Stimulated activated CD8-positive, alpha-beta memory T cell treated with anti-CD3 and anti-CD28 coated beads, Interleukin-12 subunit alpha, Interleukin-12 subunit beta, amount 100 ng/mL, for 24 hours (primary cell): ENCODE data around the gene PITX2.

ENCODE experiments used
- DNase-seq: peaks from one replicate; pipeline ENCODE4 v3.0.0-alpha.2; 2020; ENCODE audit errors: extremely low read depth

PITX2 gene

GRCh38 chr4:110636680-110637407 is 14.0 kb upstream of the PITX2 start:
- DNase-seq = no peak

DNA sequence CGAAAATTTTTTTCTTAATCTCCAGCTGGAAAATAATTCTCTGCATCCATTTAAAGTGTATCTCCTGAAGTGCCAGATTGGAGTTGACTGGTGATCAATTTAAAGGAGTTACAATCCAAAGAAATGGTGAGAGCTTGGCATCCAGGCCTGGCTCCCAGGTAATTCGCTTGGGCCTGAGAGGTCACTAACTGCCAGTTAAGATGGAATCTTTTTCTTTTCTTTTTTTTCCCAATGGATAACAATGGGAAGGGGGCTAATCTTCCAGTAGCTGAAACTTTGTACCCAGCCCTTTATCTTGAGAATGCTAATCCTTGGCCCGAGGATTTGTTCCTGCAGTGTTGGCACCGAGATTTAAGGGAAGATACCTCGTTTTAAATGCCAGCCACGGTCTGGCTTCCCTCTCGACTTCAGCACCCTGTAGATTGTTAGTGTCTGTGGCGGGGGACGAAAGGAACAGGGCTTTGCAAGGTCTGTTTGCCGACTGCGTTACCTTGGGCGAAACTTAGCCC is 13.3 kb upstream of the PITX2 start:
- no peak for DNase-seq

DNA sequence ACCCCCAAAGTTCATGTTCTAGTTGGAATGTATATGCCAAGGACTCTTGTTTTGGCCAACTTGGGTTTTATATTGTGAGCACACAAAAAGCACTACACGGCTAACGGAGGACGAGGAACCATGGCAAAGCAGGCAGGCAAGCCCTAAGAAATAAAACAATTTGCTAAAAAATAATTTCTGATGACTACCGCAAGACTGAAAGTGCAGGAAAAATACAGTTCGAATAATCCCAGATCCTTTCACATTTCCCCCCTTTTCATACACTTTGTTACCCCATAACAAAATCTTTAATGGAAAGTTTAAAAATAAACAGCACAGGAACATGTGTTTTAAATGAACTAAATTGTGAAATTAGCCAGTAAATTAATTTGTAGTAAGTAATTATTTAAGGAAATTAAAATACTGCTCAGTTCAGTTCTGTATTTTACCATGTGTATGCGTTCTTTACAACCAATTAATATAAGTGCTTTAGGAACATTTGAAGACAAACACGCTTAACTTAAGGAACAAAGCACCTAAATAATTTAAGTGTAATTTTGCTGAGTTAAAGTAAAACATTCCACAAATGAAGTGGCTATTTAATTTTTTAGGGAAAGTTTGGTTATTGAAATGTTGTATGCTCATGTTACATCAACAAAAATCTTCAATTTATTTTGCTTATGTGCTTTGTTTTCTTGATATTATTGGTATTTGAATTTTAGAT is 12.4 kb upstream of the PITX2 start:
- no peak for DNase-seq

DNA sequence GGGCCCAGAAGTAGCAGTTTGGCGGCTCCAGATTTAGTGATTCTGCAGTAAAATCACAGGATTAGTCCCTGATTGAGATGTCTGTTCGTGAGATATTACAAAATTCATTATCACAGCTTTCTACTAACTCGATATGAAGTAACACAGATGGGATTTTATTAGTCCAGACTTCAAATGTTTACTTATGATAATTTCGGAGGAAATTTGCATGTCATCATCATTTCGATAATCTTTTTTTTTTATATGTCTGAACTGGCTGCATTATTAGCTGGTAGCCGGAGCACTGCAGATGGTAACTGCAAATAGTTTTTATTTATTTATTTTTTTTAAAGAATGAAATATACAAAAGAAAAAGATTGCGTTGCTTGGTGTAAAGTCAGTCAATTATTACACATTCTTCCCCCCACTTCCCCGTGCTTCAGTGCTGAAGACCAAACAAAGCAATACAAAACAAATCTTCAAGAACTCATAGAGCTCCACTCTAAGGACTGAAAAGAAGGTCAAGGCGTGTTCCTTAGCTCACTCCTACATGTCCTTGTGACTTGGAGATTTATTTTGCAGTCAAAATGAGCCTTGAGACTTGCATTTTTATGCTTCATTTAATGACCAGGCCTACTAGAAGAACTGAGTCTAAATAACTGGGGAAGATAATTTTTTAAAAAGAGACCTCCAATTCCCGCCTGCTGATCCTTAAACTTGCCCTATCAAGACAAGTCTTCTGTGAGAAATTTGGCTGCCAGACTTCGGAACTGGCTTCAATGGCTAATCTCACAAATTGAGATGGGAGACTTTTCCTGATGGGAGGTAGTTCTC is 11.7 kb upstream of the PITX2 start:
- DNase-seq = no peak

- DNase-seq = no peak
These were observed 10.8 kb upstream of the PITX2 start for GRCh38 chr4:110633358-110634341.

GRCh38 chr4:110632506-110633357 is 9.9 kb upstream of the PITX2 start:
- DNase-seq = no peak

DNA sequence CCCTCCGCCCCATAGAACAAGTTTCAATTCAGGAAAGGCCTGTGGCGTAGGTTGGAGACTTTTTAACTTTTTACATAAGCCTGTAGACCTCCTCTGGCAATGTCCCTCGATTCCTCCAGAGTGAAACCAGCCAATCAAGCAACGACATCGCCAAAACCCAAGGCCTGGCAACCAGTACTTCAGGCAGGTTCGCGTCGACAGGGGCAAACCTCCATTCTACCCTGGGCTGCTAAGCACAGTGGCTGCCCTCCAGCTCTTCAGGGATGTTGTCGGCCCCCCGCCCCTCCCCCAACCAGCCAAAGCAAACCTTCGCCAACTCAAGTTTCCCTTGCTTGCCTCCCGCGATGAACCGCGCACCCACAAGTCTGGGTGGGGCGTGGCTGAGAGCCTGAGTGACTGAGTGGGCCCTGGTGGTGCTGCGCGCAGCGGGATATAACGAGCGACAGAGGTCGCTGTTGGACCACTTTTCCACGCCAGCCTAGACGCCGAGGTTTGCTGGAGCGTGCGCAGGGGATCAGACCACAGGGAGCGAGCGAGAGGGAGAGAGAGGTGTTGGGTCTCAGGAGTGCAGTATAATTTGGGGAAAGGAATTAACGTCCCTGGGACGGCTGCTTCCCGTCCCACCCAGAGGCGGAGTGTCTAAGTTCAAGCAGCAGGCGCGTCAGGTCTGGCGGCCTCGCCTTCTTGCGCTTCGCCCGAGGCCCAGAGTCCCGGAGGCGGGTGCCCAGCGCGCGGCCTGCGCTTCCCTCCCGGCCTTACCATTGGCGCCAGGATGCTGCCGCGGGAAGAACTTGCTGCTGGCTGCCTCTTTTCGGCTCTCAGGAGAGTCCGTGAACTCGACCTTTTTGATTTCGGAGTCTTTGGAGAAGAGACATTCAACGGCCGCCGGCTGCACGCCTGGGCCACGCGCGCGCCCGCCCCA is 9.0 kb upstream of the PITX2 start:
- DNase-seq = no peak

DNA sequence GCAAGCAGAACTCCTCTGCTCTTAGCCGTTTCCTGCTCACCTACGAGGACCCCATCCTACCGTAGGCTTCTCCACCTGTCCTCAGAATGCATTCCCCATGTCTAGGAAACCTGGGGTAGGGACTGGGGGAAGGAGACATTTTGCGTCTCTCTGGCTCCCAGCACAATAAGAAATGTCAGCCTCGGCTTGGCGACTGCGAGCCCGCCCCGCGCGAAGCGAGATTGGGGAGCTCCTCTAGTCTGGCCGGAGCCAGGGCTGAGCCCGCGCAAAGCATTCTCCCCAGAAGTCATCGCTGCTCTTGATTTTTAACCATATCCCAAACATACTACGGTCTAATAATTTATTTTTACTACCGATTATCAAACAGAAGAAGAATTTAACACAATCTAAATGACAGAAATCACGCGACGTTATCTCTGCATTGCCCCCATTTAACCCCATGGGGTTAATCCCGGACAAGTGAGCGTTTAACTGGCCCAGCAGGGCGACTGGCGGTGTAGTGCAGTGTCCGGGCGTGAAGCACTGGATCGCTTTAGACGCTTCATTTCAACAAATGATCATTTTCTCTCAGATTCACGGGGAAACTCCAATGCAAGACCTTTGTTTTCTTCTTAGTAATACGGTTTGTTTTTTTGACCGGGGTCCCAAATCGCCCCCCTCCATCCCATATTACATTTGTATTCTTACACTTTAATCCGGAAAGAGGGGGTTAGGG is 8.0 kb upstream of the PITX2 start:
- no peak for DNase-seq

GRCh38 chr4:110629780-110630687 is 7.2 kb upstream of the PITX2 start:
- DNase-seq = no peak

GRCh38 chr4:110629214-110629754 is 6.4 kb upstream of the PITX2 start:
- no peak for DNase-seq

DNA sequence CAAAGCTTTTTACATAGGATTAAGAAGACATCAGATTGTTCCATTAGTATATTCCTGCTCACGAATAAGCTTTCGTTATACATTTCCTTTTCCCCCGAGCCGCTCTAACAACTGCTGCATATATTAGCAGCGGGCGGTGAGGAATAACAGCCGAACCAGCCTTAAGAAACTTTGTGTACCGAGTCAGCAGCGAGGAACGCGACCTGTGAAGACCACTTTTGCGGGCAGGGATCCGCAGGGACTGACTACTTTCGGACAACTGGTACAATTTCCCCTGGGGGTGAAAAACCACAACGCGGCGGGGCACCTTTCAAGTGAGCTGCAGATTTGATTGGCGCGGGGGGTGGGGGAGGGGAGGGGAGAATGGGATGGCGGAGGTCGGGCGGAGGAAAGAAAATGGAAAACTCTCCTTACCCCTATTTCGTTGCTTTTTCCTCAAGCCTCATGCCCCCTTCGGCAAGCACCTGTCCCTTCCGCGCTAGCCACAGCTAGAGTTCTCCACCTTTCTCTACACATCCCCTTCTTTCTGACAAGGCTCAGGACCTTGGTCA is 5.9 kb upstream of the PITX2 start:
- DNase-seq = no peak

DNA sequence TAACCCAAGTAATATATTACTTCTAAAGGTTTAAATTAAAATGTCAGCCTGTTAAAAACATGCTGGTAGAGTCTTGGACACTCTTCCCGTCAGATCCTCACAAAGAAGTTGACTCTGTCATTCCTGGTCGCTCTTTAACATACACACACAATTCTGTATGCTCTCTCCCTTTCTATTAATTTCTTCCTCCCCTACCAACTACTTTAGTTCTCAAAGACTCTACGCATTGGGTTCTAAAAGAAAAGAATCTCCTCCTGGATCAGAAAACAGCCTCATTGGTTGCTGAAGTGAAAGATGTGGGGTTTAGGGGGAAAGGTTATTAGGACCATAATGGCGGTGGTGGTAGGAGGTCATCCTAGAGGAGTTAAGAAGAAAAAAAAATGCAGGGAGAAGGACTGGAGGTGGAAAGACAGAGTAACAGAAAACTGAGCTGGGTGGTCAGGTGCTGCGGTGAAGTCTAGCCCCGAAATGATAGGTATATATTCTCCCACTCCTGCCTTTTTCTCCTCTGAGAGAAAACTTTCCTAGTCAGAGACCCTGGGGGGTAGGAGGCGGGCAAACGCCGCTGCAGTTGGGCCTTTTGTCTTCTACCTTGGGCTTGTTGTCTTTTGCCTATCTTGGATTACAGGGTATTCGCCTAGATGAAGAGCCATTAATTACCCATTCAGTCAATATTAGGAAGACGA is 5.2 kb upstream of the PITX2 start:
- DNase-seq = no peak

DNA sequence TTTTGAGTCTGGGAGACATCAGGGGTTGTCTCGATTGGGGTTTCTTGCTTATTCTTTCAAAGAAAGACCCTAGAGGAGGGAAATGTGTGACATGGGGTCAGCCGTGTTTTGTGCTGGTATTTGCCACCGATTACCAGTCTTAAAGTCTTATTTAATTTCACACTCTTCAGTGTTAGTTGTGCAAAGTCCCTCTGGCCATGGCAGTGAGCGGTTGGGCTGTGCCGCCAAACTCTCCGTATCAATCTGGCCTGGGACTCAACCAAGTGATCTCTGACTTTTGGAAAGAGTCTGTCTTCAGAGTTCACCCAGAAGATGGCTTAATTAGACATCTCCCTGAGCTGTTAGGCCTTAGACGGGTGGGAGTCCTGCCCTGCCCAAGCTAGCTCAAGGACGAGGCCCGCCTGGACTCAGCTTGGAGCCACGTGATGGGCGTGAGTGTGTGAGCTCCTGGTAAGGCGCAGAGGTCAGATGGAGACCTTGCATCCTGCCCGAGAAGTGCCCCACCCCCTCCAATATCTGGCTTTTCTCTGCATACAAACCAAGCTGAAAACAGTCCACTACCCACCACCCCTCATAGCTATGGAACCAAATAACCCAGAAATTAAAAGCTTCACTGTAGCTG is 3.8 kb upstream of the PITX2 start:
- no peak for DNase-seq

- no peak for DNase-seq
These were observed 2.8 kb upstream of the PITX2 start for GRCh38 chr4:110625576-110626257.

- DNase-seq = no peak
These were observed 2.1 kb upstream of the PITX2 start for GRCh38 chr4:110624904-110625494.
